Mononuclear cell (primary cell): ENCODE data around the gene KRT40. TPM values are rescaled to one million over a fixed set of nuclear protein-coding genes. Genes with fewer than 3 reads are reported as not detected.

Experiments used
- H3K27me3 ChIP-seq: 2 replicates; pipeline ENCODE4 v1.6.0; 2011; ENCODE audit warnings: low read length, control low read depth; ENCODE audit not compliant: insufficient read depth
- H3K4me1 ChIP-seq: 2 replicates; pipeline ENCODE4 v1.5.1; 2011; ENCODE audit warnings: mild to moderate bottlenecking, low read length, control low read depth; ENCODE audit not compliant: insufficient read depth
- H3K4me3 ChIP-seq: 2 replicates; pipeline ENCODE4 v1.5.1; 2011; ENCODE audit warnings: mild to moderate bottlenecking, low read length, moderate library complexity
- H3K9me3 ChIP-seq: 2 replicates; pipeline ENCODE4 v1.5.1; 2011; ENCODE audit warnings: low read depth, mild to moderate bottlenecking, control low read depth, low read length
- total RNA-seq: library from RNA; depleted of rRNA; stranded (reverse); fragments of >200 nt; gene quantifications from one replicate; pipeline ENCODE4 v1.2.3, GENCODE V29; 2012

KRT40 gene
- total RNA-seq, 1 donor = 0.10 TPM

GRCh38 chr17:40980117-40980516, 4.0 kb downstream of the KRT40 start:
- no peaks in the 10 kb centered on the region for H3K9me3 ChIP-seq
- H3K27me3 ChIP-seq = peaks cover 26% of the 10 kb centered on the region
- H3K4me3 ChIP-seq = no peak overlapping the region
- H3K4me1 ChIP-seq = no peaks in the 10 kb centered on the region

GRCh38 chr17:40978575-40979151, 5.5 kb downstream of the KRT40 start:
- Histone ChIP-seq H3K27me3 (peaks cover 17% of the 10 kb centered on the region), H3K9me3 (no peaks in the 10 kb centered on the region), H3K4me3 (no peak overlapping the region), H3K4me1 (no peaks in the 10 kb centered on the region)

GRCh38 chr17:40975516-40975915, 8.6 kb downstream of the KRT40 start:
- Histone ChIP-seq H3K27me3 (peaks cover 15% of the 10 kb centered on the region), H3K9me3 (no peaks in the 10 kb centered on the region), H3K4me3 (no peak overlapping the region), H3K4me1 (no peaks in the 10 kb centered on the region)

DNA sequence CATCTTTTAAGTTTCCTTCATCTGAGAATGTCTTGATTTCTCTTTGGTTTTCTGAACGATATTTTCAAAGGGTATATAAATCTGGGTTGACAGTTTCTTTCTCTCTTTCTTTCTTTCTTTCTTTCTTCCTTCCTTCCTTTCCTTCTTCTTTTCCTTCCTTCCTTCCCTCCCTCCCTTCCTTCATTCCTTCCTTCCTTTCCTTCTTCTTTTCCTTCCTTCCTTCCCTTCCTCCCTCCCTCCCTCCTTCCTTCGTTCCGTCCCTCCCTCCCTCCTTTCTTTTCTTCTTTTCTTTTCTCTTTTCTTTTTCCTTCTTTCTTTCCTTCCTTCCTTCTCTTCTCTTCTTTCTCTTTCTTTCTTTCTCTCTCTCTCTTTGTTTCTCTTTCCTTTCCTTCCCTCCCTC, 9.8 kb downstream of the KRT40 start:
- Histone ChIP-seq H3K4me1 (no peaks in the 10 kb centered on the region), H3K9me3 (no peaks in the 10 kb centered on the region), H3K27me3 (peaks cover 15% of the 10 kb centered on the region), H3K4me3 (no peak overlapping the region)

- Histone ChIP-seq H3K4me1 (no peaks in the 10 kb centered on the region), H3K9me3 (no peaks in the 10 kb centered on the region), H3K27me3 (peaks cover 8% of the 10 kb centered on the region), H3K4me3 (no peak overlapping the region)
Observed at GRCh38 chr17:40967582-40967981, 16.5 kb downstream of the KRT40 start.

DNA sequence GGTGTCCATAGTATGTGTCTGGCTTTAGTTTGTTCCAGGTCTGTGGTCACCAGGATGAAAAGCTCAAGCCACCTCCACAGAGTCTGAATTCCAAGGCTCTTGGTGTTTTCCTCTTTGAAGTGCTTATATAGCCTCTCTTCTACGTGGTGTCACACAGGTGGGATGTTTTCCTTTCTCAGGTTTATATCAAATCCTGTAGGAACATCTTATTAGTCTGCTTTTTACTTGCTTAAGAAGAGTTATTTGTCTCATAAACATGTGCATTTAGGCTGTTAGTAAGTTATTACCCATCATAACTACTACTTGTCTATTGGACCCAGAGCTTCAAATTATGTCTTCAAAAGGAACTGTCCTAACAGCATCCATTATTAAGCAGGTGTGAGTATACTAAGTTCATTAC, 17.3 kb downstream of the KRT40 start, which contains the start of gene KRT39:
Gene KRT39 (minus strand): TSS at position 101 of the 400 bp plus-strand sequence. CDS start 92 bp downstream, at position 9.
- Histone ChIP-seq H3K4me3 (no peak within 1 kb of the TSS), H3K9me3 (no peaks in the 10 kb centered on the region), H3K4me1 (no peaks in the 10 kb centered on the region)

DNA sequence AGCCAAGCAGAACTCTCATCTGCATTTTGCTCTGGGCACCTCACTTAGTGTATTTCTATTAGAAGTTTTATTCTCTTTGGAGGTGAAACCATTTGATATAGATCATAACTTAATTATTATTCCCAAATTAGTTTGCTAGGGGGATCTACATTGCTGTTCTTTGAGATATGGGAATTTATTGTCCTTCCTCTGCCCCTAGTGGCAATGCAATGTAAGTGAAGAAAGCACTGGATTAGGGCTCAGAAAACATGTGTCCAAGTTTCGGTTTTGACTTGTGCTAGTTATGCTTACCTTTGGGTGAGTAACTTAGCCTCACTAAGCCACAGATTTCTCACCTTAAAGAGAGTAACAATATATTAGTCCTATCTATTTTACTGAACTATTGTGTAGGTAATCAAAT, 20.3 kb downstream of the KRT40 start:
- Histone ChIP-seq H3K27me3 (peaks cover 4% of the 10 kb centered on the region), H3K4me1 (no peaks in the 10 kb centered on the region), H3K9me3 (no peaks in the 10 kb centered on the region), H3K4me3 (no peak overlapping the region)

More for the DNA sequence above, 17.3 kb downstream of the KRT40 start, which contains the start of gene KRT39:
- peaks cover 8% of the 10 kb centered on the region for H3K27me3 ChIP-seq

GRCh38 chr17:40962059-40962561, 22.0 kb downstream of the KRT40 start:
- Histone ChIP-seq H3K4me1 (no peaks in the 10 kb centered on the region), H3K27me3 (peaks cover 3% of the 10 kb centered on the region), H3K4me3 (no peak overlapping the region), H3K9me3 (no peaks in the 10 kb centered on the region)

GRCh38 chr17:40961591-40961990, 22.5 kb downstream of the KRT40 start:
- no peaks in the 10 kb centered on the region for H3K27me3 ChIP-seq
- H3K4me3 ChIP-seq = no peak overlapping the region
- no peaks in the 10 kb centered on the region for H3K9me3 ChIP-seq

GRCh38 chr17:40960144-40960543, 24.0 kb downstream of the KRT40 start:
- Histone ChIP-seq H3K9me3 (no peaks in the 10 kb centered on the region), H3K27me3 (no peaks in the 10 kb centered on the region), H3K4me3 (no peak overlapping the region), H3K4me1 (no peaks in the 10 kb centered on the region)

More at GRCh38 chr17:40961591-40961990, 22.5 kb downstream of the KRT40 start:
- H3K4me1 ChIP-seq = no peaks in the 10 kb centered on the region

DNA sequence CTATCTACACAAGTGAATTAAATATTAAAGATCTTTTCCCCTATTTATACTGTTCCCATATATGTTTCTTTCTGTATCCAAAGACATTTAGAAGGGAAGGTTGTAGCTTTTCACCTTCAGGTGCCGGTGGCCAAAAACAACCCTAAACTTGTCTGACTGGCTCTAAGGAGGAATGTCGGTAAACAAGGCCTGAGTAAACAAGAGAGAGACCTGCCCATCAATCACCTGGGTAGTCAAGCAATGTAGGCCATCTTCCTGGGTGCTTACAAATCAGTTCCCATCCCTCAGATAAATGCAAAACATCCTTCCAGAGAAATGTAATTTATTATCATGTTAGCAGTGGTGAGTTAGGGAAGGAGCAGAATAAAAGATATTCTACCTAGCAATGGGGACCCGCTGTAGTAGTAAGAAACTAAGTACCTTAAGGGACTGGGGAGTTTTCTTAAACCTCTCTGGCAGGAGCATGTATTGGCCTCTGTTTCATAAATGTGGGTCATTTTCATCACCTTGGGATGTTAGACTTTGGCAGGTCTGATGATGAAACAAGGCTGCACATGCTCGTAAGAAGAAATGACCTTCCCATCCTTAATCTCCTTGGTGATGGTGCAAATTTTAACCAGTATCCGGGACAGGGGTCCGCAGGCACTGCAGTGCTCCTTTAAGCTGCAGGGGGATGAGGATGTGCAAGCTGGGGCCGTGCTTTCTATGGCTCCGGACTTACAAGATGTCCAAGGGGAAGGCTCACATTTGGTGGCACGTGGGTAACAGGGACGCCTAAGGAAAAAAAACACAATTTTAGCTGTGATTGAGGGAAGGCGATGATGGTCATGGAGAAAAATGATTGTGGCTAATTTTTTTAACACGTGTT, 25.8 kb downstream of the KRT40 start:
- peaks cover 9% of the 10 kb centered on the region for H3K27me3 ChIP-seq

GRCh38 chr17:40956401-40957254, 27.5 kb downstream of the KRT40 start:
- Histone ChIP-seq H3K4me3 (no peak overlapping the region), H3K27me3 (peaks cover 17% of the 10 kb centered on the region), H3K4me1 (no peaks in the 10 kb centered on the region), H3K9me3 (no peaks in the 10 kb centered on the region)

More for the DNA sequence above, 25.8 kb downstream of the KRT40 start:
- H3K9me3 ChIP-seq = no peaks in the 10 kb centered on the region
- no peak overlapping the region for H3K4me3 ChIP-seq
- no peaks in the 10 kb centered on the region for H3K4me1 ChIP-seq

GRCh38 chr17:40953881-40954280, 30.2 kb downstream of the KRT40 start:
- peaks cover 34% of the 10 kb centered on the region for H3K27me3 ChIP-seq
- H3K4me1 ChIP-seq = no peaks in the 10 kb centered on the region
- no peak overlapping the region for H3K4me3 ChIP-seq
- H3K9me3 ChIP-seq = no peaks in the 10 kb centered on the region

- Histone ChIP-seq H3K4me1 (no peaks in the 10 kb centered on the region), H3K27me3 (peaks cover 43% of the 10 kb centered on the region), H3K9me3 (no peaks in the 10 kb centered on the region), H3K4me3 (no peak overlapping the region)
Observed at GRCh38 chr17:40952661-40953060, 31.5 kb downstream of the KRT40 start.

- peaks cover 47% of the 10 kb centered on the region for H3K27me3 ChIP-seq
- H3K4me1 ChIP-seq = no peaks in the 10 kb centered on the region
- no peak overlapping the region for H3K4me3 ChIP-seq
- H3K9me3 ChIP-seq = no peaks in the 10 kb centered on the region
Observed at GRCh38 chr17:40952154-40952553, 32.0 kb downstream of the KRT40 start.
